B cell (primary cell): ENCODE measurements around the gene FBLN2. TPM values are rescaled to one million over a fixed set of nuclear protein-coding genes. Genes with fewer than 3 reads are reported as not detected.

Source experiments
- ATAC-seq: fragments of 200-7000 bp; cut with Tn5 transposase; one replicate; pipeline ENCODE4 v1.10.0; 2021; ENCODE audit warnings: low read depth, mild to moderate bottlenecking, moderate number of reproducible peaks, moderate library complexity
- CTCF ChIA-PET: fragments of 350-600 bp; sonication (Branson Sonifier 250); formaldehyde crosslinking; loops from one replicate; lab custom pipeline; 2021; ENCODE audit warnings: antibody characterized with exemption, inconsistent platforms; lab: Charles Lee
- POLR2A ChIA-PET: fragments of 350-600 bp; sonication (Branson Sonifier 250); formaldehyde crosslinking; loops from one replicate; lab custom pipeline; 2021; ENCODE audit warnings: antibody characterized with exemption; lab: Charles Lee
- DNase-seq: peaks from one replicate; pipeline ENCODE4 v3.0.0; 2013
- H2AFZ ChIP-seq: 2 replicates; pipeline ENCODE4 v1.6.1; 2012; ENCODE audit warnings: mild to moderate bottlenecking, low read depth, low read length; ENCODE audit not compliant: insufficient read depth, poor library complexity, severe bottlenecking
- H3K27ac ChIP-seq, 2 donors: 1 replicate in 1 of 2; 2 replicates in 1 of 2; pipeline ENCODE4 v1.5.1; 2012 to 2013; ENCODE audit warnings: low read length in 2 of 2, mild to moderate bottlenecking in 2 of 2, moderate library complexity in 1 of 2
- H3K27me3 ChIP-seq, 4 experiments: fragments of 200-600 bp in 1 of 4; sonication (generic) in 1 of 4; replicated peaks in 1 of 4; 1 replicate in 2 of 4; 2 replicates in 2 of 4; pipeline versions ENCODE4 v1.6.1 to v1.7.0; 2013 to 2016; ENCODE audit warnings: low read length in 3 of 4, mild to moderate bottlenecking in 2 of 4, mixed read lengths in 1 of 4, moderate library complexity in 1 of 4; ENCODE audit not compliant: insufficient read depth in 4 of 4, control insufficient read depth in 3 of 4; ENCODE audit errors: control extremely low read depth in 1 of 4
- H3K36me3 ChIP-seq, 2 experiments: replicated peaks in 1 of 2; 1 replicate in 1 of 2; 2 replicates in 1 of 2; pipeline versions ENCODE4 v1.6.1 to v1.7.1; 2013; ENCODE audit warnings: low read length in 1 of 2; ENCODE audit not compliant: insufficient read depth in 2 of 2, control insufficient read depth in 1 of 2; ENCODE audit errors: control extremely low read depth in 1 of 2, extremely low read depth in 1 of 2
- H3K4me1 ChIP-seq, 2 donors: fragments of 200-600 bp in 1 of 2; sonication (generic) in 1 of 2; 1 replicate in 1 of 2; 2 replicates in 1 of 2; pipeline versions ENCODE4 v1.5.1 to v1.6.1; 2013 to 2017; ENCODE audit warnings: low read length in 2 of 2; ENCODE audit not compliant: control insufficient read depth in 2 of 2, insufficient read depth in 2 of 2
- H3K4me2 ChIP-seq: replicated peaks from 2 replicates; pipeline ENCODE3; 2012; ENCODE audit warnings: mild to moderate bottlenecking, low read depth, low read length; ENCODE audit not compliant: poor library complexity, severe bottlenecking
- H3K4me3 ChIP-seq, 5 experiments: fragments of 200-600 bp in 1 of 5; sonication (generic) in 1 of 5; 1 replicate in 3 of 5; 2 replicates in 2 of 5; pipeline versions ENCODE4 v1.5.1 to v1.7.0; 2011 to 2016; ENCODE audit warnings: low read length in 4 of 5, mild to moderate bottlenecking in 4 of 5, low read depth in 2 of 5, control low read depth in 1 of 5, moderate library complexity in 1 of 5; ENCODE audit not compliant: insufficient read depth in 1 of 5; ENCODE audit errors: control extremely low read depth in 1 of 5, extremely low read depth in 1 of 5
- H3K79me2 ChIP-seq: fragments of 200-600 bp; sonication (generic); one replicate; pipeline ENCODE4 v1.6.0; 2016; ENCODE audit warnings: low read length; ENCODE audit not compliant: control insufficient read depth, insufficient read depth
- H3K9ac ChIP-seq: fragments of 200-600 bp; sonication (generic); 2 replicates; pipeline ENCODE4 v1.6.1; 2017; ENCODE audit warnings: mild to moderate bottlenecking, low read length, moderate library complexity
- H3K9me3 ChIP-seq, 3 donors: one replicate each; pipeline versions ENCODE4 v1.6.1 to v1.7.1; 2013; ENCODE audit warnings: low read length in 2 of 3; ENCODE audit not compliant: control insufficient read depth in 2 of 3, insufficient read depth in 1 of 3; ENCODE audit errors: control extremely low read depth in 1 of 3
- H4K20me1 ChIP-seq: 2 replicates; pipeline ENCODE4 v1.6.0; 2012; ENCODE audit warnings: mild to moderate bottlenecking, low read length; ENCODE audit not compliant: insufficient read depth, control insufficient read depth, poor library complexity, severe bottlenecking
- H3K27ac Mint-ChIP-seq: one replicate; pipeline ENCODE4 v1.8.0; 2021; ENCODE audit warnings: mixed read lengths
- H3K27me3 Mint-ChIP-seq: one replicate; pipeline ENCODE4 v1.8.0; 2021; ENCODE audit warnings: mixed read lengths
- H3K4me1 Mint-ChIP-seq: one replicate; pipeline ENCODE4 v1.8.0; 2021; ENCODE audit warnings: mixed read lengths
- H3K4me3 Mint-ChIP-seq: one replicate; pipeline ENCODE4 v1.8.0; 2021; ENCODE audit warnings: mixed read lengths
- H3K9me3 Mint-ChIP-seq: one replicate; pipeline ENCODE4 v1.8.0; 2022; ENCODE audit warnings: mixed read lengths; ENCODE audit not compliant: insufficient read depth
- EZH2 ChIP-seq: IDR thresholded peaks from 2 replicates; pipeline ENCODE4 v1.6.1; 2012; ENCODE audit warnings: borderline replicate concordance, low read depth, mild to moderate bottlenecking, moderate library complexity, low read length; ENCODE audit not compliant: insufficient read depth, poor library complexity, severe bottlenecking
- WGBS: methylation state at CpG from one replicate; pipeline ENCODE4 v1.1.5; 2013; ENCODE audit warnings: missing lambda C conversion rate; ENCODE audit not compliant: insufficient coverage; 5-methylcytosine and 5-hydroxymethylcytosine counted together
- intact Hi-C: fragments of 100-400 bp; cut with micrococcal nuclease; formaldehyde crosslinking; loops from one replicate; pipeline ENCODE4 v1.10.0; 2022
- polyA plus RNA-seq: library from polyadenylated mRNA; depleted of rRNA; stranded (reverse); fragments of >200 nt; gene quantifications from 2 replicates; pipeline ENCODE4 v1.2.3, GENCODE V29; 2012
- total RNA-seq, 2 donors: library from RNA; stranded (reverse); fragments of 120-200 nt in 1 of 2; gene quantifications; 1 replicate in 1 of 2; 2 replicates in 1 of 2; pipeline versions ENCODE4 v1.2.3 to v1.2.4, GENCODE V29; 2013 to 2022
- TF ChIP-seq, protein P1 (sequence below): fragments of 200-600 bp; IDR thresholded peaks from one replicate; pipeline ENCODE4 v1.8.0; 2022; ENCODE audit warnings: antibody characterized with exemption, mild to moderate bottlenecking

FBLN2 gene
- total and polyA plus RNA-seq, 2 donors (not counting 1 experiment from before 2014, with no cell fraction given) = 3.6 to 8.2 TPM

- Histone ChIP-seq H3K27ac (no peak overlapping the region), H4K20me1 (no peaks in the 10 kb centered on the region), H3K4me3 (no peak overlapping the region), H3K79me2 (peaks cover 10% of the 10 kb centered on the region), H3K36me3 (no peaks in the 10 kb centered on the region), H3K4me1 (peaks cover 15 to 36% of the 10 kb centered on the region in 2 donors), H3K9ac (no peak overlapping the region), H2AFZ (no peak overlapping the region), H3K27me3 (peaks cover 0 to 3% (median 0%) of the 10 kb centered on the region in 4 experiments), H3K4me2 (no peak overlapping the region), H3K9me3 (peaks cover 0 to 11% (median 0%) of the 10 kb centered on the region in 3 donors)
- TF ChIP-seq EZH2 = no peak
- TF ChIP-seq, protein P1, sequence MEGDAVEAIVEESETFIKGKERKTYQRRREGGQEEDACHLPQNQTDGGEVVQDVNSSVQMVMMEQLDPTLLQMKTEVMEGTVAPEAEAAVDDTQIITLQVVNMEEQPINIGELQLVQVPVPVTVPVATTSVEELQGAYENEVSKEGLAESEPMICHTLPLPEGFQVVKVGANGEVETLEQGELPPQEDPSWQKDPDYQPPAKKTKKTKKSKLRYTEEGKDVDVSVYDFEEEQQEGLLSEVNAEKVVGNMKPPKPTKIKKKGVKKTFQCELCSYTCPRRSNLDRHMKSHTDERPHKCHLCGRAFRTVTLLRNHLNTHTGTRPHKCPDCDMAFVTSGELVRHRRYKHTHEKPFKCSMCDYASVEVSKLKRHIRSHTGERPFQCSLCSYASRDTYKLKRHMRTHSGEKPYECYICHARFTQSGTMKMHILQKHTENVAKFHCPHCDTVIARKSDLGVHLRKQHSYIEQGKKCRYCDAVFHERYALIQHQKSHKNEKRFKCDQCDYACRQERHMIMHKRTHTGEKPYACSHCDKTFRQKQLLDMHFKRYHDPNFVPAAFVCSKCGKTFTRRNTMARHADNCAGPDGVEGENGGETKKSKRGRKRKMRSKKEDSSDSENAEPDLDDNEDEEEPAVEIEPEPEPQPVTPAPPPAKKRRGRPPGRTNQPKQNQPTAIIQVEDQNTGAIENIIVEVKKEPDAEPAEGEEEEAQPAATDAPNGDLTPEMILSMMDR = no peak
- Mint-ChIP-seq H3K9me3 (no peaks in the 10 kb centered on the region), H3K27me3 (peaks cover 12% of the 10 kb centered on the region), H3K27ac (no peak overlapping the region), H3K4me1 (peaks cover 33% of the 10 kb centered on the region), H3K4me3 (no peak overlapping the region)
- ChIA-PET POLR2A (no interaction called here), CTCF (no interaction called here)
- intact Hi-C loops = no loop called here
- ATAC-seq (no peak), DNase-seq (no peak)
- WGBS = 31% methylated on average over 6 of the region's 6 CpGs
These were observed 8.0 kb downstream of the FBLN2 start for GRCh38 chr3:13556917-13557316.

GRCh38 chr3:13557417-13557816, 8.5 kb downstream of the FBLN2 start:
- no peaks in the 10 kb centered on the region for H4K20me1 ChIP-seq
- no peak overlapping the region for H3K27ac ChIP-seq
- H3K9ac ChIP-seq = no peak overlapping the region
- H3K4me3 ChIP-seq = no peak overlapping the region
- 74% methylated on average over 5 of the region's 5 CpGs for WGBS
- H3K27me3 ChIP-seq = peaks cover 0 to 3% (median 0%) of the 10 kb centered on the region in 4 experiments
- peaks cover 0 to 10% (median 0%) of the 10 kb centered on the region in 3 donors for H3K9me3 ChIP-seq
- ChIA-PET CTCF (no interaction called here), POLR2A (no interaction called here)
- DNase-seq = no peak
- H3K27ac Mint-ChIP-seq = no peak overlapping the region
- peaks cover 15 to 31% of the 10 kb centered on the region in 2 donors for H3K4me1 ChIP-seq
- H2AFZ ChIP-seq = no peak overlapping the region
- ATAC-seq = no peak
- intact Hi-C loops = no loop called here
- no peak overlapping the region for H3K4me2 ChIP-seq
- H3K79me2 ChIP-seq = peaks cover 6% of the 10 kb centered on the region
- no peaks in the 10 kb centered on the region for H3K9me3 Mint-ChIP-seq
- H3K4me1 Mint-ChIP-seq = peaks cover 33% of the 10 kb centered on the region
- H3K27me3 Mint-ChIP-seq = peaks cover 12% of the 10 kb centered on the region
- no peak overlapping the region for H3K4me3 Mint-ChIP-seq
- TF ChIP-seq, protein P1 = no peak
- no peak for TF ChIP-seq EZH2
- H3K36me3 ChIP-seq = no peaks in the 10 kb centered on the region
